OCI-LY3 (cell line): ENCODE data around the gene ZNF625.

Source experiments
- EZH2phosphoT487 ChIP-seq: fragments of 200-600 bp; shearing (Covaris generic); IDR thresholded peaks from 2 replicates; pipeline ENCODE4 v1.6.1; 2018; ENCODE audit warnings: antibody characterized with exemption, mixed run types, low read depth
- TF ChIP-seq, protein P1 (sequence below): fragments of 200-600, 300-600 bp; sonication (generic); IDR thresholded peaks from 2 replicates; pipeline ENCODE4 v1.5.1; 2014; ENCODE audit warnings: antibody characterized with exemption, low read length, low read depth

DNA sequence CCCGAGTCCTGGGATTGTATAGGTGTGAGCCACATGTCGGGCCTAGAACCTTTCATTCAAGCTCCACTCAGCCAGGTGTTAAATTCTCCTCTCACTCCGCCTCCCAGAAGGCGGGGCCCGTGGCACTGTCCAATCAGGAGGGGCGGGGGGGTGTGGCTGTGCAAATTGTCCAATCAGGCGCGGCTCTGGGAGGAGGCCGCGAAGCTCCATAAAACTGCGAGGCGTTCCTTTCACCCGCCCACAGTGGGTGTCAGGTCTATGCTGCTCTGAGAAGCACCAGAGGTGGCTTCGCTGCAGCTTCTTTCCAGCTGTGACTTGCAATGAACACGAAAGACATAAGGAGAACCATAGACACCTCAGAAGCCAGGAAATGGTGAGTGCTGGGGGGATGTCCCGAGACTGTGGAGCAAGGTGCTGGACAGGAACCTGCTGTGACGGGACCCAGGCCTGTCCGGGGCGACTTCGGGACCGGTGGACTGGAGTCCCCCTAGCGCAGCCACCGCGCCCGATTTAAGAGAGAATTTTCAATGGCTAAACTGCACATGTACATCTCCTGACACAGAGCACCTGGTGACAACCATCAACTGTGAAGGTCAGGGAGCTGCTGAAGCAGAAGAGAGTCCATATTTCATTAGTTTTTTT is 3.4 kb upstream of the ZNF625 start:
- TF ChIP-seq, protein P1, sequence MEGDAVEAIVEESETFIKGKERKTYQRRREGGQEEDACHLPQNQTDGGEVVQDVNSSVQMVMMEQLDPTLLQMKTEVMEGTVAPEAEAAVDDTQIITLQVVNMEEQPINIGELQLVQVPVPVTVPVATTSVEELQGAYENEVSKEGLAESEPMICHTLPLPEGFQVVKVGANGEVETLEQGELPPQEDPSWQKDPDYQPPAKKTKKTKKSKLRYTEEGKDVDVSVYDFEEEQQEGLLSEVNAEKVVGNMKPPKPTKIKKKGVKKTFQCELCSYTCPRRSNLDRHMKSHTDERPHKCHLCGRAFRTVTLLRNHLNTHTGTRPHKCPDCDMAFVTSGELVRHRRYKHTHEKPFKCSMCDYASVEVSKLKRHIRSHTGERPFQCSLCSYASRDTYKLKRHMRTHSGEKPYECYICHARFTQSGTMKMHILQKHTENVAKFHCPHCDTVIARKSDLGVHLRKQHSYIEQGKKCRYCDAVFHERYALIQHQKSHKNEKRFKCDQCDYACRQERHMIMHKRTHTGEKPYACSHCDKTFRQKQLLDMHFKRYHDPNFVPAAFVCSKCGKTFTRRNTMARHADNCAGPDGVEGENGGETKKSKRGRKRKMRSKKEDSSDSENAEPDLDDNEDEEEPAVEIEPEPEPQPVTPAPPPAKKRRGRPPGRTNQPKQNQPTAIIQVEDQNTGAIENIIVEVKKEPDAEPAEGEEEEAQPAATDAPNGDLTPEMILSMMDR, result no peak
- no peak for TF ChIP-seq EZH2phosphoT487
